Dedifferentiated amniotic fluid mesenchymal stem cell (primary cell): ENCODE results near the gene PRSS57.

Experiments used
- DNase-seq: peaks from one replicate; pipeline ENCODE4 v3.0.0-alpha.2; 2016; ENCODE audit errors: extremely low spot score

PRSS57 gene

DNA sequence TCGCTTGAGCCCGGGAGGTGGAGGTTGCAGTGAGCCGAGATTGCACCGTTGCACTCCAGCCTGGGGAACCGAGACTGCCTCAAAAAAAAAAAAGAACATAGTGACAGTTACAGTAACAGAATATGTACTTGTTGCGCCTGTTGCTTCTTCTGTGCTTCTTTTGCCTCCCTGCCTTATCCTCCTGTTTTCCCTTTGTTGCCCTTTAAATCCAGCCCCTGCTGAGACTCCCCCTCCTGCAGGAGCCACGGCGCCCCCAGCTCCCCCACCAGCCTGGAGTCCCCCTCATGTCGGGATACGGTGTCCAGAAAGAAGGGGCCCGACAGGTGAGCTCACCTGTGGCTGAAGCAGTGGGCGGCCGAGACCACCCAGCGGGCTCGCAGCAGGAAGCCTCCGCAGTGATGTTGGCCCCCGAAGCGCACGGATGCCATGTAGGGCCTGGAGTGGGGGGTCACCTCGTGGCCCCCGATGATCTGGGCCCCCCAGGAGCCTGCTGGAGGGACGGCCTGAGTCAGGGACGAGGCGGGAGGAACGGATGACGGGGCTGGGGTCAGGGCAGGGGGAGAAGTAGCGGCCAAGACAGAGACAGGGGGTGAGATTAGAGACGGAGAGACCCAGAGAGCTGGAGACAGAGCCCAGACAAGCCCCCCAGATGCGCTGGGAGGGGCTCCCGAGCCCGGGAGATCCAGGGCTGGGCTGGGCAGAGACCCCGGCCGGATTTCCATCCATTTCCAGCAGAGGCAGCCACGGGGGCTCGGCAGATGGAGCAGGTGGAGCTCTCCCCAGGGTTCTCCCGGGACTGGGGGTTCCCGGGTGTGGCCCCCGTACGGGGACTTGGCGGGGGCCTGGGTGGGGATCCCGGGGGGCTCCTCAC, 536 bp downstream of the PRSS57 start:
- no peak for DNase-seq

DNA sequence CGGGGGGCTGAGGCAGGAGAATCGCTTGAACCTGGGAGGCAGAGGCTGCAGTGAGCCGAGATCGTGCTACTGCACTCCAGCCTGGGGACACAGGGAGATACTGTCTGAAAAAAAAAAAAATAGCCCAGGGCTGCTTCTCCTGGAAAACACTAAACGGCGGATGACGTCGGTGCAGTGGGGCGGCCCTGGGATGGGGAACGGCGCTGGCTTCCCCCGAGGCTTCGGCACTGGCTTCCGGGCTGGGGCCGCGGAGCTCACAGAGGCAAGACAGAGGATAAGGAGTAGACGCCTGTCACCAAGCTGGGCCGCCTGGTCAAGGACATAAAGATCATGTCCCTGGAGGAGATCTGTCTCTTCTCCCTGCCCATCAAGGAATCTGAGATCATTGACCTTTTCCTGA, 5.0 kb downstream of the PRSS57 start:
- DNase-seq, result no peak

DNA sequence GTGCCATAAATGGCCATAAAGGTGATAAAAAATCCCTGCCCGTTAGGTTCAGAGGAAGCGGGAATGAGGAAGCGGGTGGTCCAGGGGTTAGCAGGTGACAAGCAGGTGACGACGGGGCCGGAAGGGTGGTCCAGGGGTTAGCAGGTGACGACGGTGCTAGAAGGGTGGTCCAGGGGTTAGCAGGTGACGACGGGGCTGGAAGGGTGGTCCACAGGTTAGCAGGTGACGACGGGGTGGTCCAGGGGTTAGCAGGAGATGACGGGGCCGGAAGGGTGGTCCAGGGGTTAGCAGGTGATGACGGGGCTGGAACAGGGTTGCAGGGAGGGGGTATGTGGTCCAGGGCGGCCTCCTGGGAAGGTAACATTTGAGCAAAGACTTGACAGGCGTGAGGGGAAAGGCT, 6.3 kb downstream of the PRSS57 start:
- DNase-seq, result no peak

DNA sequence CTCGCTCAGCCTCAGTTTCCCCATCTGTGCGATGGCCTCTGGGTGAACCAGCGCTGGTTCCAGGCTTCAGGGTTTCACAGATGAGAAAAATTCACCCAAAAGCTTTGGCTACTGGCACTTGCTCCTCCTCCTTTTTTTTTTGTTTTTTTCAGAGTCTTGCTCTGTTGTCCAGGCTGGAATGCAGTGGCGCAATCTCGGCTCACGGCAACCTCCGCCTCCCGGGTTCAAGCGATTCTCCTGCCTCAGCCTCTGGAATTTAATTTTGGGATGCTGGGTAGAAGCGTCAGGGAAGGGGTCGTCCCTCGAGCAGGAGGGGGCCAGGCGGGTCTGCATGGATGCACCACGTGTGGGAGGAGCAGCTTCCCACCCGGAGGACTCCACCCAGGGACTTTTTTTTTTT, 7.0 kb downstream of the PRSS57 start:
- no peak for DNase-seq

DNA sequence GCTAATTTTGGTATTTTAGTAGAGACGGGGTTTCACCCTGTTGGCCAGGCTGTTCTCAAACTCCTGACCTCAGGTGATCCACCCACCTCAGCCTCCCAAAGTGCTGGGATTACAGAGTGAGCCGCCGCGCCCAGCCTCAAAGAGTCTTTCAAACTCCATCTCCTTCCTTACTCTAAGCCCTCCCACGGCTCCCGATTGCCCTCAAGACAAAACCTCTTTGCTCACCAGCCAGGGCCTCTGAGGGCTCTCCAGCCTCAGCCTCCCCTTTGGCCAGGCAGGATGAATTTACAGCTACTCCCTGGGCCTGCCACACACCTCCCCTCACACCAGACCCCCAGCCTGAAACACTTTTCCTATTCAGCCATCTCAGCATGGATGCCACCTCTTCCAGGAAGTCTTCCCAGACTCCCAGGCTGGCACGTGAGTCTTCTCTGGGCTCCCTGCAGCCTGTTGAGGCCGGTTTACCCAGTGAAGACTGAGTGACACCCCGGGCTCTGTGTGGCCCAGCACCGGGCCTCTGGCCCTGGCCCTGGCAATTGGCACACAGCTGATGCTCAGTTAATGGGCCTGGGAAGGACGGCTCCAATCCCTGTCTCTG, 7.6 kb downstream of the PRSS57 start:
- no peak for DNase-seq

DNA sequence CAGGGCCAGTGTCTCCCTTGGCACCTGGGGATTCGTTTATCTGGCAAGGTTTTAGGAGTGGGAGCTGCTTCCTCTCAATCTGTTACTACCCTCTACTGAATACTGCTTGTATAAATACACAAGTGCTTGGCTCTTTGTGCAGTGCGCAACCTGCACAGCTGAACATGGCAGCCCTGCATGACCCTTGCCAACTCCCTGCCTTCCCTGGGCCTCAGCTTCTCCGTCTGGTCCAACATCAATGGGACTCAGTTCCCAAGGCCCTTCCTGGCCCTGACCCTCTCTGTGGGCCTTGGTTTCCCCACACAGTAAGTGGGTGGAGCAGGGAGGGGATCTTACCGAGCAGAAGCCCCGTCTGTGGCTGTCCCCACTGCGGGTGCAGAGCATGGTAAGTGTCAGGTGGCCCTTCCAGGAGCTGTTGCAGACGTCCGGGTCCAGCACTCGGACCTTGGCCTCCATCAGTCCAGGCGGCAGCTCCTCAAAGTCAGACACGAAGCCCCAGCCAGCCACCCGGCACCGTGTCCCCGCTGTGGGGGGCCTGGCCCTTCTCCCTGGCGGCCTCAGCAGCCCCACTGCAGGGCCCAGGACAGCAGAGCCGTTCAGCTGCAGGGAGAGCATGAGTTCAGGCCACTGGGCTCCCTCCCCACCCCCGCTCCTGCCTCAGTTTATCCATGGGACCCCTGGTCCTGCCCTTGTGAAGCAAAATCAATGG, 8.5 kb downstream of the PRSS57 start:
- DNase-seq, result no peak

DNA sequence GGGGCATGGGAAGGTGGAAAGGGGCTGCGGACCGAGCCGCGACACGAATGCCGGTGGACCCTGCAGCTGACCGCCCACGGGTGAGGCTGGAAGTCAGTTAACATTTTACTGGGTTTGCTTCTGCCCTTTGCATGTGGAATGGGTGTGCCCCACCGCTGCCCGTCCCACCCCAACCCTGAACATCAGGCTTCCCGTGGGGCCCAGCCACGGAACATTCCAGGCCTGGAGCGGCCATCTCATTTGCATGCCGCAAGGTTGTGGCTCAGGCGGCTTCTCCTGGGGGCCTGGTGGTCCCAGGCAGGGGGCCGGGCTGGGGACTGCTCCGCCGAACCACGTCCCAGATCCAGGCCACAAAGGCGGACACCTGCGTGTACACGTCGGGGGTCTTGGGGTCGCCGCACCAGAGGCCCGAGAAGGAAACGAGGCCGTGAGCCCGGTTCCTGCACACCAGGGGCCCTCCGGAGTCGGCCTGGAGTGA, 9.8 kb downstream of the PRSS57 start:
- DNase-seq, result no peak

DNA sequence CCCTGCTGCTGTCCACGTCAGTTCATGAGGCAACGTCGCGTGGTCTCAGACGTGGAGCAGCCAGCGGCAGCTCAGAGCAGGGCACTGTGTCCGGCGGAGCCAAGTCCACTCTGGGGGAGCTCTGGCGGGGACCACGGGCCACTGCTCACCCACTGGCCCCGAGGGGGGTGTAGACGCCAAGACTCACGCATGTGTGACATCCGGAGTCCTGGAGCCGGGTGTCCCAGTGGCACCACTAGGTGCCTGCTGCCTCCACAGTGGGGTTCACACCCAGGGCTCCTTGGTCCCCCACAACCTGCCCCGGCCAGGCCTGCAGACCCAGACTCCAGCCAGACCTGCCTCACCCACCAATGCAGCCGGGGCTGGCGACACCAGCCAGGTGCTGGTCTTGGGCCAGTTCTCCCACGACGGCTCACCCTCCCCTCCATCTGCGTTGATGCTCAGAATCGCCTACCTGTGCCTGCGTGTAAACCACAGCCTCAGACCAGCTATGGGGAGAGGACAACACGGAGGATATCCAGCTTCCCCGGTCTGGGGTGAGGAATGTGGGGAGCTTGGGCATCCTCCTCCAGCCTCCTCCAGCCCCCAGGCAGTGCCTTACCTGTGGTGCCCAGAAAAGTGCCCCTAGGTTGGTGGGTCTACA, 12.5 kb downstream of the PRSS57 start:
- no peak for DNase-seq

DNA sequence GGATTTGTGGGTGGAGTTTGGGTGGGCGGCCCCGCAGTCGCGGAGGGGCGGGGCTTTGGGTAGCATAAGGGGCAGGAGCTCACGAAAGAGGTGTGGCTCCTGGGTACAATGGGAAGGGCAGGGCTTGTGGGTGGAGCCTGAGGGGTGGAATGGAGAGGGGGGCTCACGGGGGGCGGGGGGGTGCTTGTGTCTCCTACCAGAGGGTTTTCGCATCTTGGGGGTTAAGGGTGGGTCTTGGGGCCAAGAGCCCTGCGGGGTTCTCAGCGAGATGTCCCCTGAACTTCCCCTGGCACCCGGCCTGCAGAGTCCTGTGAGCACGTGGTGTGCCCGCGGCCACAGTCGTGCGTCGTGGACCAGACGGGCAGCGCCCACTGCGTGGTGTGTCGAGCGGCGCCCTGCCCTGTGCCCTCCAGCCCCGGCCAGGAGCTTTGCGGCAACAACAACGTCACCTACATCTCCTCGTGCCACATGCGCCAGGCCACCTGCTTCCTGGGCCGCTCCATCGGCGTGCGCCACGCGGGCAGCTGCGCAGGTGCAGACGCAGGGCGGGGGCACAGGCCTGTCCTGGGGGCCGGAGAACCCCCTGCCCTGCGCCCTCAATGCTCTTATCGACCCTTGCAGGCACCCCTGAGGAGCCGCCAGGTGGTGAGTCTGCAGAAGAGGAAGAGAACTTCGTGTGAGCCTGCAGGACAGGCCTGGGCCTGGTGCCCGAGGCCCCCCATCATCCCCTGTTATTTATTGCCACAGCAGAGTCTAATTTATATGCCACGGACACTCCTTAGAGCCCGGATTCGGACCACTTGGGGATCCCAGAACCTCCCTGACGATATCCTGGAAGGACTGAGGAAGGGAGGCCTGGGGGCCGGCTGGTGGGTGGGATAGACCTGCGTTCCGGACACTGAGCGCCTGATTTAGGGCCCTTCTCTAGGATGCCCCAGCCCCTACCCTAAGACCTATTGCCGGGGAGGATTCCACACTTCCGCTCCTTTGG, 13.9 kb downstream of the PRSS57 start:
- DNase-seq, result no peak

DNA sequence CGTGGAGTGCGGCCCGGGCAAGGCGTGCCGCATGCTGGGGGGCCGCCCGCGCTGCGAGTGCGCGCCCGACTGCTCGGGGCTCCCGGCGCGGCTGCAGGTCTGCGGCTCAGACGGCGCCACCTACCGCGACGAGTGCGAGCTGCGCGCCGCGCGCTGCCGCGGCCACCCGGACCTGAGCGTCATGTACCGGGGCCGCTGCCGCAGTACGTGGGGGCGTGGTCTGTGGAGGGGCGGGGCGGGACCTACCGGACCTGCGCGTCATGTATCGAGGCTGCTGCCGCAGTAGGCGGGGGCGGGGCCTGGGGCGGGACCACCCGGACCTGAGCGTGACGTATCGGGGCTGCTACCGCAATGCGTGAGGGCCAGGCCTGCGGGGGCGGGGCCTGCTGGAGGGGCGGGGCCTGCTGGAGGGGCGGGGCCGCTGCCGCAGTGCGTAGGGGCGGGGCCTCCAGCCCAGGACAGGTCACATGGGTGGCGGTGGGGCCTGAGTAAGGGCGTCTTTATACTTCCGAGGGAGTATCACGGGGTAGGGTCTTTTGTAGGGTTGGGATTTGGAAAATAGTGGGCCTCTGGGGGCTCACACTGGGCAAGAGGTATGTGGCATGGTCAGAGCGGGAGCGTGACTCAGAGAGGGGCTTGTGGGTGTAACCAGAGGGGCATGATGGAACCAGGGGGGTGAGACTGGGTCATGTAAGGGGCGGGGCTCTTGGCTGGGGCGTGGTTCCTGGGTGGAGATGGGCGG, 14.8 kb downstream of the PRSS57 start:
- peak; percentile 96 for DNase-seq

DNA sequence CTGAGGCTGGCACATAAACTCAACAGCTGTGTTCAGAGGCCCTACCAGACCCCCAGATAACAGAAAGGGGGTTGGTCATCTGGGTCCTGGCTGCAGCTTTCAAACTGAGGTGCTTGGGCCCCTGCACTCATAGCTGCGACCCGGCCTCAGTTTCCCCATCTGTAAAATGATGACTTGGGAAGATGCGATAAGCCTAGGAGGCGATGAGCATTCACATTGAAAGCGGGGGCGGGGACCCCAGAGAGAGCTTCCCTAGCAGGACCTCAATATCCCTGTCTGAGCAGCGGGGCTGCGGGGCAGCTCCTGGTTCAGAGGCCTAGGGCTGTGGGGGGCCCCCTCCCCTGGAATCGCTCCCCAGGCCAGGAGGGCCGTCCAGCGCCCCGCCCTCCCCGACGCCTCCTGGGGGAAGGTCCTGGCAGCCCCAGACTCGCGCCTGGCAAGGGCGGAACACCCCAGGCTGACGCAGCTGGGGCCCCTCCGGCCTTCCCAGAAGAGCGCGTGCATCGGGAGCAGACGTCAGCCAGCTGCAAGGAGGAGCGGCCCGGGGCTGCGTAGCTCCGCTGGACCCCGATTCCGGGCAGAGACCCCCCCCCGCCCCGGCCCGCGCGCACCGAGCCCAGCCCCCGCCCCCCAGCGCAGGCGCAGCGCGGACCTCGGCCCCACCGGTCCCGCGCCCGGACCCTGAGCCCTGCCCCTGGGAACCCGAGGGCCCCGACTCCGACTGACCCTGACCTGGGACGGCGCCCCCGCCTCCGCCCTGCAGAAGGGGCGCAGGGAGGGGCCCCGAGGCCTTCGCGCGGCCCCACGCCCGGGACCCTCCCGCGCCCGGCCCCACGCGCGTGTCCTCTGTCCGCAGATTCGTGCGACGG, 15.6 kb downstream of the PRSS57 start:
- DNase-seq, result peak; percentile 60

DNA sequence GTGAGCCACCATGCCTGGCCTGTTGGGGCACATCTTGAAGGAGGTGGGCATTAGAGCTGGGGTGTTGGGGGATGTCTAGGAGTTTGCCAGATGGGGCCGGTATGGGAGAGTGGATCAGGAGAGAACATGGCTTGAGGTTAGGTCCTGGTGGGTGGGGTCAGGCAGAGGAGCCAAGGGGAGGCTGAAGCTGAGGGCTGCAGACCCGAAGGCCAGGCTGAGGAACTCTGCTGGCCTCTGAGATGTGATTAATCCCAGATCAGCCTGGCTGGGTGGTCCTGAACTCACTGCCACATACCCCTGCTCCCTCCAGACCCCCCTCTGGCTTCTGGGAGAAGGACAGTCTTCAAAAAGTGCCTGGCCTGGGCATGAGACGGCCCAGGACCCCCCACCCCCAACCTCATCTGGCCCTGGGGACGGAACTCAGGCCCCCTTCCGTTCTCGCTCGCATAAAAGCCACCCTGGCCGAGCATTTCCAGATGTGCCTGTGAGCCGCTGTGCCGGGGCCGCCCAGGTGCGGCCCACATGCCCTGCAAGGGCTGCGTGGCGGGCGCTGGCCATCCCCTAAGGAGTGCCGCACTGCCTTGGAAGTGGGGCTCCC, 16.4 kb downstream of the PRSS57 start:
- no peak for DNase-seq

DNA sequence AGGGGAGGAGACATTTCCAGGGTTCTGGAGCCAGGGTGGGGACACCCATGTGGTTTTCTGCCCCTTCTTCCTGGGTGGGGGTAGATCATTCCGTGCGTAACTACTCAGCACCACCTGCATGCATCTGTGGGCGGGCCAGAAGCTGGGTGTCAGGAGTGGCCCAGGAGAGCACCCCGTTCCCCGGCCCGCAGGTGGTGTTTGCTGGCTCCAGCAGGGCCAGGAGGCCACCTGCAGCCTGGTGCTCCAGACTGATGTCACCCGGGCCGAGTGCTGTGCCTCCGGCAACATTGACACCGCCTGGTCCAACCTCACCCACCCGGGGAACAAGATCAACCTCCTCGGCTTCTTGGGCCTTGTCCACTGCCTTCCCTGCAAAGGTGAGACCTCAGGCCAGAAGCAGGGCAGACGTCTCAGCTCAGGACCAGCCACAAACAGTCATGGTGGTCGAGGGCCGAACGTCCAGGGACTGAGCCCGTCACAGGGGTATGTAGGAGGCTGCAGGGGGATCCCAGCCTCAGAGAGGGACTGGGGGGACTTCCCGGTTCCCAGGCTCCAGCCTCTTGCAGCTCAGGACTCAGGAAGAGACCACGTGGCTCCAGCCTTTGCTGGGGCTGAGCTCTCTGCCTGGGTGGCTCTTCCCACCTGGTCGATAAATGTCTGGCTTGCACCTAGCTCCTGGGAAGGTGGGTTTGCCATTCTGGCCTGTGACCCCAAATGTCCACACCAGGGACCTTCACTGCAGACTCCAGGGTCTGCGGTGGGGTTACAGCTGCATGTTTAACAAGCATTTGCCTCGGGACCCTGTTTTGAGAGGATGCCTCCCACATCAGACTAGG, 17.4 kb downstream of the PRSS57 start:
- no peak for DNase-seq

DNA sequence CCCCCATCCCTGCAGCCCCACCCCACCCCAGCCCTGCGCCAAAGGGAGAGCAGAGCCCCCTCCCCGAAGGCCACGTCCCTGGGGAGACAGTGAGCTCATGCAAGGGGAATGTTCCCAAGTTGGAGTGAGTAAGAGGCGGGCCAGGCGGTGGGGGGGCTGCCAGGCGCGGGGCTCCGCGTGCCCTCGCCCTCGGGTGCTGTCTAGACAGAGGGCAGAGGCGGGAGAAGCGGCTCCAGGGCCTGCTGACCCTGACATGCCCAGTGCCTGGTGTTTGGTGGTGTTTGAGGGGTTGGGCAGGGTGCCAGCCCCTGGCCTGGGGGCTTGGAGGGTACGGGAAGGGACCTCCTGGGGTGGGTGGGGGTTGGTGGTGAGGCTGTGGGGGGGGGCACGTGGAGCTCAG, 18.1 kb downstream of the PRSS57 start:
- peak; percentile 59 for DNase-seq

DNA sequence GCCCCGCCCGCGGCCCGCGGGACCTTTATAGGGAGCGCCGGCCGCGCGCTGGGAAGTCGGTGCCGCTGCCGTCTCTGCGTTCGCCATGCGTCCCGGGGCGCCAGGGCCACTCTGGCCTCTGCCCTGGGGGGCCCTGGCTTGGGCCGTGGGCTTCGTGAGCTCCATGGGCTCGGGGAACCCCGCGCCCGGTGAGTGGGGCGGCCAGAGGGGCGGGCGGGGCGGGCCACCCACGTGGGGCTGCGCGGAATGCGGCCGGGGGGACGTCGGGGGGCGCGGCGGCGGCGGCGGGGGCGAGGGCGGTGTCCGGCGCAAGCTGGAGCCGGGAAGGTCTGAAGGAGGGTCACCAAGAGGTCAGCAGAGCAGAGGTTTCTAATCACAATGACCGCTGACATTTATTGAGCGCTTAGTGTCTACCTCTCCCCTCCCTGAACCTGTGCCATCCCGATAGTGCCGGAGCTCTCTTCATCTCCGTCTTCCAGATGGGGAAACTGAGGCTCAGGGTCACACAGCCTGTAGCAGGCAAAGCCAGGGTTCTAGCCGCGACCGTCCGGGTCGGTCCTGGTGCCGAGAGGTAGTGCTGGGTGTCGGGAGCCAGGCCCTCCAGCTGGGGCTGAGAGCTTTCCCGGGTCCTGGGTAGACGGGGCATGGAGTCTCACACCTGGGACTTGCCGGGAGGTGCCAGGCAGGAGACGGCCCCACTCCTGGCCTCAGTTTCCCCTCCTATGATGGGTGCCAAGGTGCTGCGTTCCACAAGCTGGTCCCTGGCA, 18.7 kb downstream of the PRSS57 start, which contains the start of gene FSTL3:
FSTL3 (plus strand) TSS at position 54 of the 767 bp plus-strand sequence; CDS start at position 86, 32 bp downstream.
- no peak for DNase-seq

DNA sequence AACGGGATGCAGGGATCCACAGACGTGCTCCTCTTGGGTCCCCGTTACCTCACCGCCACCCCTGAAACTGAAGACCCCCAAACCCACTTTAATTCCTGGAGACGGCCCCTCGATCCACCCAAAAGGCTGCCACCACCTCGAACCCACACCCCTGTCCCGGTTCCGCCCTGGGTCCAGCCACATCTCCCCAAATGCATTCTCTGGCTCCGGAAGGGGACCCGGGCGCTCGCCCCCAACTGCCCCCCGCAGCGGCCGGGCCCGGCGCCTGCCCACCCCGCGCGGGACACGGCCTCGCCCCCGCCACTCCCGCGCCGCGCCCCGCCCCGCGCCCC, 19.3 kb downstream of the PRSS57 start:
- no peak for DNase-seq
